Natural killer cell (primary cell): ENCODE results near the gene CENPX. TPM values are rescaled to one million over a fixed set of nuclear protein-coding genes. Genes with fewer than 3 reads are reported as not detected.

ENCODE experiments used
- ATAC-seq, 3 donors: fragments of 150-1000 bp in 2 of 3; fragments of 200-7000 bp in 1 of 3; cut with Tn5 transposase; 1 replicate in 1 of 3; 2 replicates in 2 of 3; pipeline ENCODE4 v1.10.0; 2021; ENCODE audit warnings: mild to moderate bottlenecking in 2 of 3, moderate library complexity in 2 of 3
- DNase-seq, 2 donors: peaks; one replicate each; pipeline versions ENCODE4 v3.0.0 to v3.0.0-alpha.2; 2013 to 2021; ENCODE audit warnings: mixed read lengths in 1 of 2
- H3K27ac ChIP-seq: one replicate; pipeline ENCODE4 v1.5.1; 2013; ENCODE audit warnings: mild to moderate bottlenecking, low read length
- H3K27me3 ChIP-seq: one replicate; pipeline ENCODE4 v1.6.1; 2013; ENCODE audit warnings: low read length; ENCODE audit not compliant: control insufficient read depth, insufficient read depth
- H3K36me3 ChIP-seq: one replicate; pipeline ENCODE4 v1.6.1; 2013; ENCODE audit warnings: low read length; ENCODE audit not compliant: control insufficient read depth, insufficient read depth
- H3K4me1 ChIP-seq: one replicate; pipeline ENCODE4 v1.6.1; 2013; ENCODE audit warnings: low read length; ENCODE audit not compliant: control insufficient read depth, insufficient read depth
- H3K4me3 ChIP-seq: one replicate; pipeline ENCODE4 v1.5.1; 2013; ENCODE audit warnings: low read length
- H3K9me3 ChIP-seq: one replicate; pipeline ENCODE4 v1.6.1; 2013; ENCODE audit warnings: low read length; ENCODE audit not compliant: control insufficient read depth, insufficient read depth
- H3K27ac Mint-ChIP-seq, 2 donors: one replicate each; pipeline ENCODE4 v1.8.0; 2022; ENCODE audit warnings: mild to moderate bottlenecking in 2 of 2, mixed read lengths in 2 of 2, moderate library complexity in 1 of 2
- H3K27me3 Mint-ChIP-seq, 2 donors: one replicate each; pipeline ENCODE4 v1.8.0; 2022; ENCODE audit warnings: low read depth in 2 of 2, mixed read lengths in 2 of 2
- H3K36me3 Mint-ChIP-seq: one replicate; pipeline ENCODE4 v1.8.0; 2022; ENCODE audit warnings: mixed read lengths
- H3K4me1 Mint-ChIP-seq, 2 donors: one replicate each; pipeline ENCODE4 v1.8.0; 2022; ENCODE audit warnings: mixed read lengths in 2 of 2
- H3K4me3 Mint-ChIP-seq: one replicate; pipeline ENCODE4 v1.8.0; 2022; ENCODE audit warnings: mild to moderate bottlenecking, moderate library complexity, mixed read lengths
- H3K9me3 Mint-ChIP-seq, 2 donors: one replicate each; pipeline ENCODE4 v1.8.0; 2022; ENCODE audit warnings: mixed read lengths in 2 of 2
- CTCF ChIP-seq: fragments of 200-600 bp; IDR thresholded peaks from one replicate; pipeline ENCODE4 v1.8.0; 2022; ENCODE audit warnings: antibody characterized with exemption
- WGBS: methylation state at CpG from one replicate; pipeline ENCODE4 v1.1.7; 2013; ENCODE audit warnings: missing lambda C conversion rate; ENCODE audit not compliant: insufficient coverage; 5-methylcytosine and 5-hydroxymethylcytosine counted together
- intact Hi-C: fragments of 100-400 bp; cut with micrococcal nuclease; formaldehyde crosslinking; loops from one replicate; pipeline ENCODE4 v1.14.2; 2022
- total RNA-seq, 4 donors: library from RNA; stranded (reverse); fragments of 120-200 nt in 1 of 4; gene quantifications; one replicate each; pipeline versions ENCODE4 v1.2.3 to v1.2.4, GENCODE V29; 2013 to 2022

Gene CENPX
- total RNA-seq, 3 donors from 2014 or later (not counting 1 experiment from before 2014, with no cell fraction given), result 22.8 to 29.6 (median 27.0) TPM

- intact Hi-C loops, result no loop called here
- no peak for ATAC-seq
- no peaks in the 10 kb centered on the region for H3K9me3 Mint-ChIP-seq
- 92% methylated on average over 19 of the region's 19 CpGs for WGBS
- H3K36me3 Mint-ChIP-seq, result no peaks in the 10 kb centered on the region
- peaks cover 15% of the 10 kb centered on the region for H3K4me1 ChIP-seq
- H3K27me3 ChIP-seq, result no peaks in the 10 kb centered on the region
- no peak overlapping the region for H3K27ac ChIP-seq
- no peaks in the 10 kb centered on the region for H3K36me3 ChIP-seq
- H3K9me3 ChIP-seq, result no peaks in the 10 kb centered on the region
- no peak for TF ChIP-seq CTCF
- H3K27me3 Mint-ChIP-seq, result no peaks in the 10 kb centered on the region
- H3K27ac Mint-ChIP-seq, result no peak overlapping the region
- H3K4me1 Mint-ChIP-seq, result peaks cover 0 to 24% of the 10 kb centered on the region in 2 donors
- H3K4me3 ChIP-seq, result no peak overlapping the region
- DNase-seq, result no peak
- H3K4me3 Mint-ChIP-seq, result no peak overlapping the region
Observed at GRCh38 chr17:82018152-82018988, 4.3 kb downstream of the CENPX start.

- H3K27me3 Mint-ChIP-seq, result no peaks in the 10 kb centered on the region
- H3K4me1 Mint-ChIP-seq, result peaks cover 0 to 19% of the 10 kb centered on the region in 2 donors
- peaks cover 15% of the 10 kb centered on the region for H3K4me1 ChIP-seq
- DNase-seq (no peak), ATAC-seq (no peak)
- H3K36me3 Mint-ChIP-seq, result no peaks in the 10 kb centered on the region
- no peak overlapping the region for H3K4me3 ChIP-seq
- H3K9me3 Mint-ChIP-seq, result no peaks in the 10 kb centered on the region
- H3K4me3 Mint-ChIP-seq, result no peak overlapping the region
- intact Hi-C loops, result no loop called here
- no peaks in the 10 kb centered on the region for H3K9me3 ChIP-seq
- H3K36me3 ChIP-seq, result no peaks in the 10 kb centered on the region
- no peak for TF ChIP-seq CTCF
- 85% methylated on average over 12 of the region's 13 CpGs for WGBS
- no peak overlapping the region for H3K27ac ChIP-seq
- H3K27me3 ChIP-seq, result no peaks in the 10 kb centered on the region
- H3K27ac Mint-ChIP-seq, result no peak overlapping the region
Observed at GRCh38 chr17:82017612-82018151, 5.0 kb downstream of the CENPX start.

GRCh38 chr17:82016875-82017459 is 5.7 kb downstream of the CENPX start:
- Histone ChIP-seq H3K4me3 (no peak overlapping the region), H3K36me3 (no peaks in the 10 kb centered on the region), H3K4me1 (peaks cover 11% of the 10 kb centered on the region), H3K27me3 (no peaks in the 10 kb centered on the region), H3K27ac (no peak overlapping the region), H3K9me3 (no peaks in the 10 kb centered on the region)
- Mint-ChIP-seq H3K4me3 (no peak overlapping the region), H3K36me3 (no peaks in the 10 kb centered on the region), H3K9me3 (no peaks in the 10 kb centered on the region), H3K4me1 (peaks cover 0 to 16% of the 10 kb centered on the region in 2 donors), H3K27ac (no peak overlapping the region), H3K27me3 (no peaks in the 10 kb centered on the region)
- intact Hi-C loops, result no loop called here
- ATAC-seq, result no peak
- DNase-seq, result no peak
- no peak for TF ChIP-seq CTCF
- WGBS, result 95% methylated on average over 24 of the region's 24 CpGs
